Stimulated activated CD4-positive, alpha-beta T cell treated with anti-CD3 and anti-CD28 coated beads, Interleukin-1b, Interleukin-23, amount 100 ng/mL, for 4 hours (primary cell): ENCODE data around the gene COMMD8.

Source experiments
- DNase-seq, 2 donors: peaks; one replicate each; pipeline ENCODE4 v3.0.0-alpha.2; 2020; ENCODE audit warnings: low read depth in 2 of 2

The COMMD8 gene

DNA sequence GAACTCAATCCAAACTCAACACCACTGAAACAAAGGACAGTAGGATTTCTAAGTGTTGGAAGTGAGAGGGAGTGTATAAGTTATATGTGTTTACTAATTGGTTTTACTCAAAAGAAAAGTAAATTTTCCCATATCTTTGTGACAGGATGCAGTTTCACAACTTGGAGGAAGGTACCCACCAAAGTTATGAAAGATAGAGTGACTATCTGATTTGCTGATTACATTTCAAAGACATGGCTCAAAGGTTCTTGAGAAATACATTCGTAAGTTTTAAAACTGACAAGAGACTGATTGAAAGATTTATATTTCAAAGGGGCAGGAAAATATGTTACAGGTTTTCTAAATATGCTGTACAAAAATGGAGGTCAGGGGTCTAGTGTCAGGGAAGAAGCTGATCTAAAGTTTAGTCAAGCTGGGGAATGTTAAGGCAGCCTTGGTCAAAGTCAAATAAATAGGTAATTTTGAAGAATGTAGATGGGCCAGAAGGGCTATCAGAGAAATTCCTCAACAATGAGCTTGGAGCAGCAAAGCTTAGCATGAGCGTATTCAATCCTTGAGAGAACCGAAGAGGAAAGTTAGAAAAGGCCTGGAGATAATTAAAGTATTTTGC is 9.7 kb upstream of the COMMD8 start:
- DNase-seq, result no peak

DNA sequence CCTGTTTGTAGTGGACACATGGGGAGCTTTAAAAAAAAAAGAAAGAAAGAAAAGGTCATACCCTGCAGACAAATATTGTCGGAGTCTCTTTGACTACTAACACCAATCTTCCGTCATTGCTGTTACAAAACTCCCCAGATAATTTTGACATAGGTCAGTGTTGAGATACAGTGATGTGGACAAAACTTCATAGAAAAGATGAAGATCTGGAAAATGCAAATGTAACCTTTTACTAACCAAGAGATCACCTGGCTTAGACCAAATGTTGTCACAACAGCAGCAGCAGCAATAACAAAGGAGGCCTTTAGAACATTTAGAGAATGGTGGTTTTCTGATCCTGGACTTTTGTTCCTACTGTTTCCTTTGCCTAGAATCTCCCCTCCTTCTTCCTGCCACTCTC is 8.1 kb upstream of the COMMD8 start:
- DNase-seq, result no peak

DNA sequence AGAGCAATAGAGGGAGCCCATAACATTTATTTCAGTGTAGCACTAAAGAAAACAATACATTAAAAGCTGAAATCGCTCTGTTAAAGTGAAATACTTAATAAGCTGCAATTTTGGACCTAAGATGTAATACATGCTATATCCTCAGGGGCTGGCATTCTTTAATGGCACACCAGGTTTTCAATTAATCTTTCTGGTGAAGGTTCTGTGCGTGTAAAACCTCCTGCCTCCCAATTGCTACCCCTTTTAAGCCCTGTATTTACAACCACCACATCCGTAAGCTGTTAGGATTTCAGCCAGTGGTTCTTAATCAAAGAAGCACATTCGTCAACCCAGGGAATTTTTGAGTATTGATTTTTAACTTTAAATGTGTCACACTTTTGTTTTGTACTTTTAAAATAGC is 7.6 kb upstream of the COMMD8 start:
- DNase-seq, result no peak

DNA sequence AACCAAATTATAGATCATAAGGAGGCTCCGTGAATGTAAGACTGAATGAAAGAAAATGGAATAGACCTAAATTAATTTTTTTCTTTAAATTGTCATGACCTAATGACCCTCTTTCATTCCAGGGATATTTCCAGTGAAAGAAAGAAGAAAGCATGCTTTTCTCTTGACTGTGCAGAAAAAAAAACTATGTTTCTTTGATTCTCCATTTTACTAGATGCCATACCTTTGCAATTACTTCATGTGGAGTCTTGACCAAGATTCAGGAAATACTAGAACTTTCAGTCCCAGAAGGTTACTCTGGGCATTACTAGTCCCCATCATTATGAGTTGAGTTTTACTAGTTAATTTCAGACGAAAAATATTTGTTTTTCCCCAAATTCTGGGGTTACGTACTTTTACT is 6.4 kb upstream of the COMMD8 start:
- DNase-seq, result no peak

DNA sequence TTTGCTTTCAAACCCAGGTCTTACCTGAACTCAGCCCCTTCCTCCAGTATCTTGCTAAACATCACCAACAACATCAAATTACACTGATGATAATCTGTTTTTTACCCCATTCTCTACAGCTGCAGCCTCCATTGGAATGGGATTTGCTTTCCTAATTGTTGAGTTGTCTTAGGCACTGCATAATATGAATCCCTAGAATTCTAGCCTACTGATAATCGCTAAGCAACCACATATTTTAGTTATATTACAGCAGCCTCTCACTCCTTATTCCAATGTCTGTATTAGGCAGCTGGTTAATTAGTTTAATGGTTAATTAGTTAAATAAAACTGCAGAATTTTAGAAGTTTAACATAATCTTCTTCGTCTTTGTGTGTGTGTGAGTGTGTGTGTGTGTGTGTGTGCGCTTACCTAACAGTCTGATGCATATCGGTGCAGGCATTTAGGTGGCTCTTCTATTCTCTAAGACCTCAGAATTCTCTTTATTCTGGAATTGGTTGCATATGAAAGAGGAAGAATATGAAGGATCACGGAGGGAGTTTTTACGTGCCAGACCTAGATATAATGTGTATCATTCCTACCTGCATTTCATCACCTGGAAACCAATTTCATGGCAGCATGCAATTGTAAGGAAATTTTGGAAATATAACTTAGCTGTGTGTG is 5.3 kb upstream of the COMMD8 start:
- DNase-seq, result no peak

DNA sequence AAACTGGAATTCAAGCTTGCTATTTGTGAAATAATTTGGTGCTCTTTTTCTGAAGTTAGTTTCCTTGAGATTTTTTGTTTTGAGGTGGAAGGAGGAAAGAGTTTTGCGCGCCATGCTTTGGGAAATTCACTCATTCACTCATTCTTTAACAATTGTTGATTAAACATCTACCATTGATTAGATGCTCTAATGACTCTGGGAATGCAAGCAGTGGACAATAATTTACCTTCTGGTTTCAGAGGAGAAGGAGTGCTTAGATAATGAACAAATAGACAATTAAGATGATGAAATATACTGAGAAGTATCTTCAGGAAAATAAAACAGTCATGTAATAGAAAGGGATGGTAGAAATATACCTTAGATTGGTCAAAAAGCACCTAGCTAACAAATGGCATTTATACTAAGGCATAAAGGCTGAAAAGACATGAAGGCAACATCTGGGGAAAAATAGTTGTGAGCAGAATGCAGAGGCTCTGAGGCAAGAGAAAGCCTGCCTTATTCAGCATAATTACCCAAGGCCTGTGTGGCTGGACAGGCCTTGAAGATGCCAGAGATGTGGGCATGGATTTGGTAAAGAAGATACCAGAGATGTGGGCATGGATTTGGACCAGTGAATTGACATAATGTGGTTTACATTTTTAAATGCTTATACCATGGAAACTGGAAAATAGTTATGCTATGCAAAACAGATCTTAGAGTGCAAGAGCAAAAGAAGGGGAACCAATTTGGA is 2.7 kb upstream of the COMMD8 start:
- DNase-seq, result no peak

DNA sequence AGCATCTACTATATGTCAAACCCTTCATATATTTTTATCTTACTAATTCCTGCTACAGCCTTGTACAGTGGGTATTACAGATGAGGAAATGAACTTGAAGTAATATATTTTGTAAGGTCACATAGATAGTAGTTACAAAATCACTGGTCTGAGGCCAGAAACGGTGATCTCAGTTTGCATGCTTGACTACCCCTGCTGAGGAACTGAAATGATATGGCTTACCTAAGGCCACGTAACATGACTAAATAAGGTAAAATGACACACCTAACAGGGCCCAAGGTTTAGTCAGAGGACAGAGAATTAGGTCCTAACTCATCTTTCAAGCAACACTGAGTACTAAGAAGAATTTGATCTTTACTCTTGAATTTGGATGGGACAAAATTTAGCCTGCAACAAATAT is 1.5 kb upstream of the COMMD8 start:
- no peak for DNase-seq

DNA sequence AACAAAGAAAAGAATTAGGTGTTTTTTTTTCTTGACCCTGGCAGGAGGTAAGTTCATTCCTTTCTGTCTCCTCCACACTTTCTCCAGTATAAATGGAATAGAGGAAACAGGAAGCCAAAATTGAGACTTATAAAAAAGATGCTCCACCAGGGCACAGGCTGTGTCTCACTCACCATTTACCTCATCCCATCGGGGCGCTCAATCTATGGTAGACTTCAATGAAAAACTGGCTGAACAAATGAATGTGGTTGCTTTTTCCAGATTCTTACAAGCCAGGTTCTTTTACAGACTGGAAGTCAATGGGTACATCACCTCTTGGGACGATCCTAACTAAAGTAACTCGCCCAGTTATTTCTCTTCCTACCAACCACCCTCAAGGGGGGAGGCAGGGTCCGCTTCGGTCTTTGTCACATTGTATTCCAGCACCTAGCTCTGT is 685 bp downstream of the COMMD8 start:
- no peak for DNase-seq

DNA sequence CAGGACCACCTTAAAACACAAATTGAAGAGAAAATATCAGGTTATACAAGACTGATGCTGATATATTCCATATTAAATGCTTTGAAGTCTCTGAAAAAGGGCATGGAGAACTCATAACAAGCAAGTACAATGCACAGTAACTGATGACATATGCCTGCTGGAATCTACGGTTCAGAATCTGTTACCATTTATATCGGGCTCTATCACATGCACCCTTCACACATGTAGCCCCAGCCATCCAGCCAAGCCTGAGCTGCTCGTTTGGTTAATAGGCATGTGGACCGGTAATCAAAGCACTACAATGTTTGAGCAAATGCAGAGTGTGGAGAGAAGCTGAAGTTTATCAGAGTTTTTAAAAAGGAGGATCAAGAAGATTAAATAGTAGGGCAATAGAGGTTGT is 11.8 kb downstream of the COMMD8 start:
- no peak for DNase-seq

DNA sequence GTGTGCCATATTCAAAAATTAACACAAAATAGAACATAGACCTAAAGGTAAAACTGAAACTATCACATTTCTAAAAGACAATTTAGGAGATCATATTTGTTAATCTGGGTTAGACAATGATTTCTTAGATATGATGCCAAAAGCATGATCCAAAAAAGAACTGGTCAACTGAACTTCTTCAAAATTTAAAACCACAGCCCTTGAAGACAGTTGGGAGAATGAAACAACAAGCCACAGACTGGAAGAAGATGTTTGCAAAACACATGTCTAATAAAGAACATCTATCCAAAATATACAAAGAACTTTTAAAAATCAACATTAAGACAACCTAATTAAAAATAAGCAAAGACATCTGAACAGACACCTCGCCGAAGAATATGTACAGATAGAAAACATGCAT is 19.5 kb downstream of the COMMD8 start:
- DNase-seq, result no peak

DNA sequence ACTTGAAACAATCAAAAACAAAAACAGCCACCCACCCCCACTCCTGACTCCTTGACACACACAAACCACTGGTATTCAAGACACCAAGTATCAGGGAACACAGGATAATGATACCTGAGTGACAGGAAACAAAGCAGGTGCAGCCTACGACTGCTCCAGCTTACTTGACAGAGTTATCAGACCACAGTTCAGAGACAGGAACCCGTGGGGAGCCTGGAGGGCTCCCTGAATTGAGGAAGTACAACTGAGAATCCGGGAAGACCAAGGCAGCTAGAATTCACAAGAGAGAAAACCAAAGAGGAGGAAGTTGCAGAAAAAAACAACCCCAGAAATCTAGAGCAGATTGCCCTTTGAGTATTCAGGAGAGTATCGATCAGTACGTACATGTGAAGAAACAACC is 20.5 kb downstream of the COMMD8 start:
- DNase-seq, result no peak

DNA sequence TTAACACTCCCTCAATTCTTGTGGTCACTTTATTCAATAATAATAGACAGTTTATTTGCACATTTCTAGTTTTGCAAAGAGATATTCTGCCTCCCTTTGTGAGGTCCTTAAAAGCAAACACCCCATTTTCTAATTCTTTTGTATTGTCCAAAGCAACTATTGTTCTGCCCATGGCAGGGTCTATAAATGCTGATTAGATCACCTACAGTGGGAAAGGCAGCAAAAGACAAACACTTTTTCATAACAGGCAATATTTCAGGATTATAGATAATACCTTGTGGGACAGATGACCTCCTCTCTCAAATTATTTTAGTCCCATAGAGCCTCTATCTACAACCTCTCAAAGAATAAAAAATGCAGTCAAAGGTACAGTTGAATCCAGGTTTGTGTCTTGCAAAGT is 28.6 kb downstream of the COMMD8 start:
- no peak for DNase-seq

DNA sequence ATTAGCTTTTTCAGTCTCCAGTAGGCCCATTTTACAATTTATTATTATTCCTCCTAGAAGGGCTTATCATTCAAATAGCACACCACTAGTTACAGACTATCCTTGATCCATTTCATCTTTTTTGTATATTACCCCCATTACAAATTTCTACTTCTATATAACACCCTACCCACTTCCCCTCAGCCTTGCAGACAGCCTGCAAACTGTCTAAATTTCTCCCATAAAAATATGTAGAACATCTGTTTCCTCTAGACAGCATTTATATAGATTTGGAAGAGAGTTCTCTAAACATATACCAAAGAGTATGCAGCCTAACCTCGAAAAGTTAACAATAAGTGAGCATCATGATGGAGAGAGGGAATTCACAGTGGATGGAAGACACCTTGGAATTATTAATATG is 30.8 kb downstream of the COMMD8 start:
- no peak for DNase-seq

DNA sequence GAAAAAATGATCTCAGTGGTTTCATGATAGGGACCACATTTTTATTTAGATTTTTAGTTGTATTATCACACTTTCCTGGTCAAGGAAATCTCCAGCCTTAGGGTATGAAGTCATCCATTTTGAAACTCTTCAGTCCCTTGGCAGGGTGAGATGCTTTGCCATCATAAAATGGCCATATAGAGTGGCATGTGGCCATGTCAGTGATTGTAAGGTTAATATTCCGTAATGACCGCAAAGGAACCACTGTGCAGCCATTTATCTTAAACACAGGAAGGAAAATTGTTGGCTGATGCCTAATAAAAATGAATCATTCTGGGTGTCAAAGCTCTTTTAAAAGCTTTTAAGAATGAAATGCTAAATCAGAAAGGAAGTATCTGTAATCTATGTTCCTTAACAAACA is 35.6 kb downstream of the COMMD8 start:
- no peak for DNase-seq

DNA sequence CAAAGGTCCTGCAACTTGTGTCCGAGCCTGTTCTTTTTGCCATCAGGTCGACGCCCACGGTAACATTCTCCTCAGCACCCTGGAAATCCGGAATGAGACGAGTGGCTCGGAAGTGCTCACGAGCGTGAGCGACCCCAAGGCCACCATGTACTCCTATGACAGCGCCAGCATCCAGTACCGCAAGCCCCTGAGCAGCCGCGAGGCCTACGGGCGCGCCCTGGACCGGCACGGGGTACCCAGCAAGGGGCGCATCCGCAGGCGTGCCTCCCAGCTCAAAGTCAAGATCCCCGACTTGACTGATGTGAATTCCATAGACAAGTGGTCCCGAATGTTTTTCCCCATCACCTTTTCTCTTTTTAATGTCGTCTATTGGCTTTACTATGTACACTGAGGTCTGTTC is 37.9 kb downstream of the COMMD8 start:
- no peak for DNase-seq

DNA sequence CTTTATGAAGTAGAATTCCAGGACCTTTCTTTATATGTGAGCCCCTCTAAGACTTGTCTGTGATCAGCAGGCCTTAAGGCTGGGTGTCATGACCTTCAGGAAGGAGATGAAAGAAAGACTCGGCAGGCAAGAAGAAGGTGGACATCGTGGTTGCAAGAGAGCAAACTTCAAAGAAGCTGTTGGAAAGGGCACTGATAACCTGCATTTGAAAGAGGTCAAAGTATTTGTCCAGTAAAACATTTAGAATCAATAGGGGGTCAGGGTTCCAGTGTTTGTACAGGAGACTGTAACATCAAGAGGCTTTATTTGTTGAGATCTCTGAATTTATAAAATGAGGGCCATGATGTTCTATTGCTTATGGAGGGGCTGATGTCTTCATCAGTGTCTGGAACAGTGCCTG is 44.2 kb downstream of the COMMD8 start:
- no peak for DNase-seq

DNA sequence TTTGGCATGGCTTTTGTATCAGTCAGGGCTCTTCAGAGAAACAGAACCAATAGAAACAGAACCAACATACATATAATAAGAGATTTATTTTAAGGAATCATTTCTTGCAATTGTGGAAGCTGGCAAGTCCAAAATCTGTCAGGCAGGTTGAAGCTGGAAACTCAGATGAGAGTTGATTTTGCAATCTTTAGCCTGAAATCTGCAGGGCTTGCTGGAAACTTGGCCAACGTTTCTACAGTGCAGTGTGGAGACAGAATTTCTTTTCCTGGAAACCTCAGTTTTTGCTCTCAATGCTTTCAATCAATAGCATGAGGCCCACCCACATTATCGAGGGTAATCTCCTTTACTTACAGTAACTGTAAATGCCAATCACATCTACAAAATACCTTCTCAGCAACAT is 45.4 kb downstream of the COMMD8 start:
- DNase-seq, result no peak

DNA sequence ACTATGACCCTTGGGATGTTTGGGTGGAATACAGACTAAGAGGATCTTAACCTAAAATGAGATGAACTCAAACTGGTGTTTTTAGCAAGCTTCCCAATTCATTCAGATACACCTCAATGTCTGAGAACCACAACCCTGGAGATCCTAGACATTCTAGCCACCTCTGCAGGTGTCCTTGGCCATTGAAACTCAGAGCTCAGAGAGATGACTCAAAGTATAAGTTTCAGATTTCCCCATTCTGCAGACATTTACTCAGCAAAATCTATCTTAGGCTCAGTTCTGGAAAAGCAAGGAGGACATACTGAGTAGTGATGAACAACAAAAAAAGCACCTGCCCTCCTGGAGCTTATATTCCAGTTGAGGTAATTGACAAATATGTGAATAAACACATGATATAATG is 47.8 kb downstream of the COMMD8 start:
- no peak for DNase-seq

DNA sequence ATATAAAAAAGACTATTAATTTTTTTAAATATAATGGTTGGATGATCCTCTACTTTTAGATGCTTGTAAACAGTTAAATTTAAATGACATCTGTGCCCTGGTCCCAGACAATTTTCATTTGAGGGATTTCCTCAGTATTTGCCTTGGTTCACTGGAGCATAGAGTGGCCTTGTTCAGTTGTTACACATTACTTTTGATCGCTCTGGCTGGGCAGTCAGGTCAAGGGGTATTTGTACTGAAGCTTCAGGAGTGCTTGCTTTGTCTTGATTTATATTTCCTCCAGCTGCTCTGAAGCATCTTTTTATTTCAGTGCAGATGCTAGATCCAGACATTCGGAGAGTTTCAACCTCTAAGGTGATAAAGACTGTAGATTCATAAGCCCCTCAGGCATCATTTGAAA is 50.0 kb downstream of the COMMD8 start:
- no peak for DNase-seq

DNA sequence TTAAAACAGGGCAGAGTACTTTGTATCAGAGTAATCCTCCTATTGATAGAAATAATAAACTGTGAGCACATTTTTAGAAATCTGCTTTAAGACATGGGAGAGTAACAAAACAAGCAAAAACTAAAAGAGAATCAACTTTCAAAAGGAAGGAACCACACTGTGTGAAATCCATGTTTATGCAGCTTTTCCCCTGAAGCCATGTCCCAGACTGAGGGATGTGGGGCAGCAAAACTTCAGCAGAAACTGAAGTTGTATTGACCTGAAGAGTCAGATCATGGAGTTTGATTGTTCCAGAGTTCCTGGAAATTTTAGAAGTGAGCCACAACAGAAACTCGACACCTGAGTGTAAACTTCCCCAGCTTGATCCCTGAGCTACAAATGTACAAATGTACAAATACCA is 53.2 kb downstream of the COMMD8 start:
- no peak for DNase-seq

DNA sequence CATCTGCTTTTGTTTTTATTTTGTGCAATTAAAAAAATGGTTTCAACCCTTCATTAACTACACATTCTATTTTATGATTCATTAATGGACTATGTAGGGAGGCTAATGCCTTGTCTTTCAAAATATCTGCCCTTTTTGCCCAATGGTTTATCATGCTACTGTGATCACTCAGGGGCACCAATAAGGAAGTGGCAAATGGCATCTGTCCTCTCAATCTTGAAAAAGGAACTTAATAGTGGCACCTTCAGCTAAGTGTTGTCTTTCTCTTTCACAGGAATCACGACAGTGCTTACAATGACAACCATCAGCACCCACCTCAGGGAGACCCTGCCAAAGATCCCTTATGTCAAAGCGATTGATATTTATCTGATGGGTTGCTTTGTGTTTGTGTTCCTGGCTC is 57.1 kb downstream of the COMMD8 start:
- DNase-seq, result no peak
